HG02588 (cell line): ENCODE data around the gene ATXN7L3.
"Not testable (repeated sequence)": the region's sequence is repeated elsewhere in the genome, so short reads cannot be mapped to it uniquely, and the experiment has no call there.

Source experiments
- ATAC-seq: cut with Tn5 transposase; IDR thresholded peaks from one replicate; pipeline ENCODE4 v1.9.1; 2021; ENCODE audit warnings: mild to moderate bottlenecking, moderate library complexity; ENCODE audit not compliant: unreplicated experiment

Gene ATXN7L3

DNA sequence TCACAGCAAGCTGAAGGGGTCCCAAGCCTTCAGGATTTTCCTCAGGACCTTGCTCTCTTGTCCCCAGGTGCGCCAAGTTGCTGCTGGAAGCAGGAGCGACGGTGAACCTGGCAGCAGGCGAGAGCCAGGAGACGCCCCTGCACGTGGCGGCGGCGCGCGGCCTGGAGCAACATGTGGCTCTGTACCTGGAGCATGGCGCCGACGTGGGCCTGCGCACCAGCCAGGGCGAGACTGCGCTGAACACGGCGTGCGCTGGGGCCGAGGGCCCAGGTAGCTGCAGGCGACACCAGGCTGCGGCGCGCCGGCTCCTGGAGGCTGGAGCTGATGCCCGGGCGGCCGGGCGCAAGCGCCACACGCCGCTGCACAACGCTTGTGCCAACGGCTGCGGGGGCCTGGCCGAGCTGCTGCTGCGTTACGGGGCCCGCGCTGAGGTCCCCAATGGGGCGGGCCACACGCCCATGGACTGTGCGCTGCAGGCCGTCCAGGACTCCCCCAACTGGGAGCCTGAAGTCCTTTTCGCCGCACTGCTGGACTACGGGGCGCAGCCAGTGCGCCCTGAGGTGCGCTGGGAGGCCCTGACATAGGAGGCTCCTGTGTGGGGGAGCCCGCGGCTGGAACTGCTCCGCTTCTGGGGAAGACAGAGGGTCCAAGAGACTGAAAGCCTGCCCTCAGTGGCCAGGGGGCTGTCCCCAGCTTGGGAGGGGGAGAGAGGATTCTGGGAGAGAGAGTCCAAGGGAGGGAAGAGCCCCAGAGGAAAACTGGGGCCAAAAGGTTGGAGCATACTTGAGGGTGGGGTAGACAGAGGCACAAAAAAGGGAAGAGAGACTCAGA, 22.8 kb downstream of the ATXN7L3 start:
- ATAC-seq: no peak

DNA sequence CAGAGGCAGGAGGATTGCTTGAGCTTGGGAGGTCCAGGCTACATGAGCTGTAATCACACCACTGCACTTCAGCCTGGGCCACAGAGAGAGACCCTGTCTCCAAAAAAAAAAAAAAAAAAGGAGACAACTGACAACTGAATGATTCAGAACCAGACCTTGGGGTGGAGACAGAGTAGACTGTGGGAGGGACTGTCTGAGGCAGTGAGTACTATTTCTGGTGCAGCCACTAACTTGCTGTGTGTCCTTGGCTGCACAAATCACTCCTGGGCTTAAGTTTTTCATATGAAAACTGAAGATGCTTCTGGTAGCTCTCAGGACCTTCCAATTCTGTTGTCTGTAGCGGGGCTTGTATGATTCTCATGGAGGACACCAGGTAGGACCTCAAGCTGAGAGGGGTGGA, 23.4 kb downstream of the ATXN7L3 start:
- ATAC-seq: no peak

DNA sequence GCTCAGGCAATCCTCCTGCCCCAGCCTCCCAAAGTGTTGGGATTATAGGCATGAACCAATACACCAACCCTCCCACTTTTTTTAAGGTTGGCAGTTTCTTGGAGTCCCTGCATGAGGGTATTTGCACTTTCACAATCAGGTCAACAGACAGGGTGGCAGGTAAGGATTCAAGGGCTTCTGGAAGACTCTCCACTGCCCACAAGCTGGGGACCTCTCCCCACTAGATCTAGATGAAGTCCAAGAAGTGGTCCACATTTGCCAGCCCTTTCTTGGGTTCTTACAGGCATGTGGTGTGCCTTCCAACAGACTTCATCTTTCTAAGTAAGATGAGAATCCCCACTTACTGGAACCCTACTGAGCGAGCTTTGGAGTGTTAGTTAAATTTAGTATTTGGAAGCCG, 25.3 kb downstream of the ATXN7L3 start:
- no peak for ATAC-seq

DNA sequence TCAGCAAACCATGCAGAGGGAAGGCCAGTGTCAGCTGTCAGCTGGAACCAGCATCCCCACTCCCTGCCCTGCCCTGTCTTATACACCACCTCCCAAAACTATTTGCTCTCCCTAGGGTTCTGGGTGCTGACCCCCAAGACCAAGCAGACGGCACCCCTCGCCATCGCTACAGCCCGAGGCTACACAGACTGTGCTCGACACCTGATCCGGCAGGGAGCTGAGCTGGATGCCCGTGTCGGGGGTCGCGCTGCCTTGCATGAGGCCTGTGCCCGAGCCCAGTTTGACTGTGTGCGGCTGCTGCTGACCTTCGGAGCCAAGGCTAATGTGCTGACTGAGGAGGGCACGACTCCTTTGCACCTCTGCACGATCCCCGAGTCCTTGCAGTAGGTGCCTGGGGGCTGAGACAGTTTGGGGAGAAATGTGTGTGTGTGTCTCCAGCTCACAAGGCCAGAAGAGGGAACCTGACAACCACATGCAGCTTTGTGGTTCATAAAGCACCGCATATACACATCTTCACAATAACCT, 27.7 kb downstream of the ATXN7L3 start:
- no peak for ATAC-seq

DNA sequence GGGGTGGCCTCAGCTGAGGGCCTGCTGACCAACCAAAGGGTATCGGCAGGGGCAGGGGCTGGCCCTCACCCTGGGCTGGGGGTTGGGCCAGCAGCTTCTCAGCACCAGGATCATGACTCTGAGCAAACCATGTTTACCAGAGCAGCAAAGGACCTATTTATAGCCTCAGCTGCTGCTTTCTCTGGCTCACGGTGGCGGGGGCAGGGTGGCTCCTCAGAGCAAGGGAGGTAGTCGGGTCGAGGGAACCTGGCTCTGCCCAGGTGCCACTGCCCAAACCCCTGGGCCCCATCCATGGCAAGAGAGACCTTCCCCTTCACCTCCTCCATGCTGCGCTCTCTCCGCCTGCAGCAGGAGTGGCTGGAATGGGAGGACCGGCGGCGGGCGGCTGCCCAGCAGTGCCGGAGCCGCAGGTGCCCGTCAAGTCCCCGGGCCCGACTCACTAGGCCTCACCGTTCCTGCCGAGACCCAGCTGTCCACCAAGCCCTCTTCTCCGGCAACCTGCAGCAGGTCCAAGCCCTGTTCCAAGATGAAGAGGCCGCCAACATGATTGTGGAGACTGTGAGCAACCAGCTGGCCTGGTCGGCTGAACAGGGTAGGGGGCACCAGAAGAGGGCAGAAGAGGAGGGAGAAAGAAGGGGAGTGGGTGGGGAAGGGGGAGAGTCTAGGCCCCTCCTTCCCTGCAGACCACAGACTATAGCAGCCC, 29.0 kb downstream of the ATXN7L3 start, which contains the start of gene ASB16:
ASB16 (plus strand) TSS at position 206 of the 703 bp plus-strand sequence; CDS start at position 292, 86 bp downstream.
- no peak for ATAC-seq

DNA sequence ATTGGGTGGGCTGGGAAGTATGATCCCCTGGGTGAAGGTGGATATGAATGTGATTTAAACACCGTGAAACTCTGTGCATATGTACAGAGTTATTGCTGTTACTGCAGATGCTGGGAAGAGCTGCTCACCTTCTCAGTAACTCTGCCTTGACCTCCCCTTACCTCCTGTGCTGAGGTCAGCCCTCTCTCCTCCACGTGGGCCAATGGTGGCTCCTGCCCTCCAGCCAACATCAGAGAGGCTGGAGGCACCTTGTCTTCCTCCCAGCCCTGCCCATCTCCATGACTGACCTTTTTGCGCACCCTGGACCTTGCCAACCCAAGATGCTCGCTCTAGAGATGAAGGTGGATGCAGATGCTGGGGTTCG, 29.6 kb downstream of the ATXN7L3 start:
- ATAC-seq: no peak

DNA sequence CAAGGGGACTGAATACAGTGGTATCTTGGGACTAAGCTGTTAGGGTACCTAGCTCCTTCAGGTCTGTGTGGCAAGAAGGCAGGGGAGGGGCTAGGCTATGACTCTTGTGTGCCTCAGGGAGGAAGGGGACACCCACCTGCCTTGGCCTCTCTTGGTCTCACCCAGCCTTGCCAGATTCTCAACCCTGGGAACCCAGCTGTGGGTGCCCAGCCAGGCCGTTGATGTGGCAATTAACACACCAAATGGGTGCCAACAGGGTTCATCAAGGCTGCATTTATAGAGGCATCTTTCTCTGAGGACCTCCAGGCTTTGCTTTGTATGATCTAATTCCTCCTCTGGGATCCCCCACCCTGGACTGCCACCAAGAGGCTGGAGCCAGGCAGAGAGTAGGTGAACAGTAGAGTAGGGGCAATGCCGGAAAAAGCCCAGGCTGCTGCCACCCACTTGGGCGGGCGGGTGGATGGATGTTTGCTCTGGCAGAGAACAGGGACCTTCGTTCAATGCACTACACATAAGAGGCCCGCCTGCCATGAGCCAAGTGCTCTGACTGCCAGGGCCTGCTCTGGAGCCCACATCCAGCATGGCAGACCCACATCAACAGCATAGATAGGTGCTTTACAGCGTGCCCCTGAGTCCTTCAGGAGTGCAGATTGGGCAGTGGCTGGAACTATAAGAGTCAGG, 32.4 kb downstream of the ATXN7L3 start:
- no peak for ATAC-seq

DNA sequence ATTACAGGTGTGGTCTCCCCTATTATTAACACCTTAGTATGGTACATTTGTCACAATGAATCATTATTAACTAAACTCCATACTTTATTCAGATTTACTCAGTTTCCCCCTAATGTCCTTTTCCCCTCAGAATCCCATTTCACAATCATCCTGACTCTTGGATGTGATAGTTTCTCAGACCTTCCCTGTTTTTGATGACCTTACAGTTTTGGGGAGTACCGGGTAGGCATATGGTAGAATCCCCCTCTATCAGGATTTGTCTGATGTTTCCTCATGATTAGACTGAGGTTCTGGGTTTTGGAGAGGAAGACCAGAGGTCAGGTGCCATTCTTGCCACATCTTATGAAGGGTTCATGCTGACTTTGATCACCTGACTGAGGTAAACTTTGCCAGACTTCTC, 35.2 kb downstream of the ATXN7L3 start:
- no peak for ATAC-seq

DNA sequence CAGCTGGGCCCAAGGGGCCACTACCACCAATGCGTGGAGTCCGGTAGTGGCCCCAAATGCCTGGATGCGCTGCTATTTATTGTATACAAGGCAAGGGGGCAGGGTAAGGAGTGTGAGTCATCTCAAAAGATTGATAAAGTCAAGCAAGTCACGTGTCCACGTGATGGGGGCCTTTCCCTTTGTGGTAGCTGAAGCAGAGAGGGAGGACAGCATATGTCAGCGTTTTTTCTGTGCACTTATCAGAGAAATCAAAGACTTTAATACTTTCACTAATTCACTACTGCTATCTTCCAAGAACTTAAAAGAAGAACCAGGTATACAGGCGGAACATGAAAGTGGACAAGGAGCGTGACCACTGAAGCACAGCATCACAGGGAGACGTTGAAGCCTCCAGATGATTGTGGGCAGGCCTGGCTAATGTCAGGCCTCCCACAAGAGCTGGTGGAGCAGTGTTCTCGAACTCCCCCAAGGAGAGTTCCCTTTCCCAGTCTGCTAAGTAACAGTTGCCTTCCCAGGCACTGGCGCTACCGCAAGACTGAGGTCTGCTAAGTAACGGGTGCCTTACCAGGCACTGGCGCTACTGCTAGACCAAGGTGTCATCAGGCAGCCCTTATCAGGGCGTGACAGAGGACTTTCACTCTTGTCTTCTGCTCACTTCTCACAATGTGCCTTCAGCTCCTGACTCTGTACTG, 40.0 kb downstream of the ATXN7L3 start:
- ATAC-seq: no peak

DNA sequence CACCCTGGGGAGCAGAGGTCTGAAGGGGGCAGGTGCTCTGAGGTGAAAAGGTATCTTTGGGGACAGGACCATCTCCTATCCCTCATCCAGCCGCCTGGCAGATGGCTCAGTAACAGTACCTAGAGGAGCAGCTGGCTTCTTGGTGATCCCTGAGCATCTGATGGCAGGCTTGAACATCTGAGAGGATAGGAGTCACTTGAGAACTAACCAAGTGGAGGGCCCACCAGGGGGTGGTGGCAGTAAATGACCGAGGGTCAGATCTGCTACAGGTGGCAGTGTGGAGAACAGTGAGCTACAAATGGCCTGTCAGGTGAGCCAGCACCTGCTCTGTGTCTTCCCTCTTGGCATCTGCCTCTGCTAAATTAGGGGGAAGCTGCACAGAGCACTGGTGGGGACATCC, 44.2 kb downstream of the ATXN7L3 start:
- no peak for ATAC-seq

DNA sequence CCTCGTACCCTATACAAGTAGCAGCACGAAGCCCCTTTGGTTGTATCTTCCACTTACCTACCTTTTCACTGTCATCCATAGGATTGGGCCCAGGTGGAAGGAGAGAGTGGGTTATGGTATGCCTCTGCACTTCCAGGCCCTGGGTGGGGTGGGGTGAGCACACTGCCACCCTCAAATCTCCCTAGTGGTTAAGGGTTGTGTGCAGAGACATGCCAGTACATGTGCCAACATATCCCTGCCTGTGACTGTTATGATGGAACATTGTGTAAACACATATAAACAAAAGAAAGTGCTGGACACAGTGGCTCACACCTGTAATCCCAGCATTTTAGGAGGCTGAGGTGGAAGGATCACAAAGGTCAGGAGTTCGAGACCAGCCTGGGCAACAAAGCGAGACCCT, 46.8 kb downstream of the ATXN7L3 start:
- ATAC-seq: no peak

DNA sequence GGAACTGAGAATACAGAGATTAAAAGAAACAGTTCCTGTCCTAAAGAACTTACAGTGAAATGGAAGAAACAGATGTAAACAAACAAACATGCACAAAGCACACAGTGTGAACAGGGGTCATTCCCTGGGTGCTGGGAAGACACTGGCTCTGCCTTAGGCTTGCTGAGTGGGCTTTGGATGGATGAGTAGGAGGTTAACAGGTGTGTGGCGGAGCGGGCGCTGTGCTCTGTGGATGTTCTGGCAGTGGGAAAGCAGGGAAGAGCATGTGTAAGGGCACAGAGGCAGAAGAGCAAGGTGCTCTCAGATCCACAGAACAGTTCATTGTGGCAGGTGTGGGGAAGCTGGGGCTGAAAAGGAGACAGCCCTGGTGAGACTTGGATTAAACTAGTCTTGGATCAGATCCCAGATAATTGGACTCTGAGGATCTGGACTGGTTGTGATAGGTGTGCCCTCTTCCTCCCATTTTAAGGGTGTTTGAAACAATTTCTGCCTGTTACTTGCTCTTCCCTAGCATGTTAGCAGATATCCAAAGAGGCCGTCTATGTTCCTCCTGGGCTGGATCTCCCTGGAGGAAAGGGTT, 49.8 kb downstream of the ATXN7L3 start:
- ATAC-seq: no peak

DNA sequence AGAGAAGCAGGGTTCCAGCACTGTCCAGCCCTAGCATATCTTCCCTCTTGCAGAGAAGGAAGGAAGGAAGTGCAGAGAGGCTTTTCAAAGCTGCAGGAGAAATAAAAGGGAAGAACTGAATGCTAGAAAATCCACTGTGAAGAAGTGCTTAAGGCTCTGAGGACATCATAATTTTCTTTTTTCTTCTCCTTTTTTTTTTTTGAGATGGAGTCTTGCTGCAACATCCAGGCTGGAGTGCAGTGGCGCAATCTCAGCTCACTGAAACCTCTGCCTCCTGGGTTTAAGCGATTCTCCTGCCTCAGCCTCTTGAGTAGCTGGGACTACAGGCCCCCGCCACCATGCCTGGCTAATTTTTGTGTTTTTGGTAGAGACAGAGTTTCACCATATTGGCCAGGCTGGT, 50.6 kb downstream of the ATXN7L3 start:
- ATAC-seq: not testable (repeated sequence)

DNA sequence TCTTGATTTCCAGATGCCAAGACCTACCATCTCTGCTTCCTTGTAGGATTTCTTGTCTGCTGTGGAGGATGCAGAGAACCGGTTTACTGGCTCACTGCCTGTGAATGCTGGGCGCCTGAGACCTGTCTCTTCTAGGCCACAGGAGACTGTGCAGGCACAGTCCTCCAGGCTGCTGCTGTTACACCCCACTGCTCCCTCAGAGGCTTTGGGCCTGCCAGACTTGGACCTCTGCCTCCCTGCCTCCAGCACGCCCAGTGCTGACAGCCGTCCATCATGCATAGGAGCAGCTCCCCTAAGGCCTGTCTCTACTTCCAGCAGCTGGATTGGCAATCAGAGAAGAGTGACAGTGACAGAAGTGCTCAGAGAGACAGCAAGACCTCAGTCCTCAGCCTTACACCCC, 51.9 kb downstream of the ATXN7L3 start:
- no peak for ATAC-seq

DNA sequence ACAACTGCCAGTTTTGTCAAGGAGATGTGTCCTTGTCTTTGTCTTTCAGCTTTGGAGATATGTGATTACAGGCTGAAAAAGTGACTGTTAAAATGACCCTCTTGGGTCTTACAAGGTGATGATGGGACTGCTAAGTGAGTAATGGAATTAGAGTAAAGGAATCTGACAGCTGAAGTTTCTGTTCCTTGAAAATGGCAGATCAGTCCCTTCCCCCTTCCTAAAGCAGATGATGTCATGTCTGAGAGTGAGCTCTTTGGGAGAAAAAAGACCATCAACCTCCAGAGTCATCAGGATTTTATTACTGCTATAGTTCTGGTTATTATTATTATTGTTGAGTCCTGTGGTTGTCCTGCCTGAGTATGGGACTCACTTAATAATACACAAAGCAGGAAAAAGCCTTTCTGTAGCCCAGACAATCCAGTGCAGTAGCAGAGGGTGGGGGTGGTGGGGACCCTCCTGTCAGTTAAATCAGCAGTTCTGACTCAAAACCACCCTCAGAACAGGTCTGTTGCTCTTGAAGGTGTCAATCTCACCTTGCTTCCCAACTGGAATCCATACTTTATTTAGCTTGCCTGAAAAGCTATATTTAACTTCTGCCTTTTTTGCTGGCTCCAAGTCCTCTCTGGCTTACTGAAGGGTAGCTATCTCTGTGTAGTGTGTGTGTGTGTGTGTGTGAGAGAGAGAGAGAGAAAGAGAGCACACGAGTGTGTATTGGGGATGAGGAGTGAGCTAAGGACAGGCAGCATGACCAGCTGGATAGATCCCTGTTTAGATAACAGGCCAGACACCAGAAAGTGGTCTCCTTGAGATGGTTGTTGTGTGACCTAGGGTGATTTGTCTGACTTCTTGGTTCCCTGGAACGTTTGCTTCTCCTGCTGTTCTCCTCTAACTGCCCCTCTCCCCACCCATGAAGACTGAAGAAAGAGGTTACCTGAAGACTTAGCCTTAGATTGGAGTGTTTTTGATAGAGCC, 53.0 kb downstream of the ATXN7L3 start:
- no peak for ATAC-seq

DNA sequence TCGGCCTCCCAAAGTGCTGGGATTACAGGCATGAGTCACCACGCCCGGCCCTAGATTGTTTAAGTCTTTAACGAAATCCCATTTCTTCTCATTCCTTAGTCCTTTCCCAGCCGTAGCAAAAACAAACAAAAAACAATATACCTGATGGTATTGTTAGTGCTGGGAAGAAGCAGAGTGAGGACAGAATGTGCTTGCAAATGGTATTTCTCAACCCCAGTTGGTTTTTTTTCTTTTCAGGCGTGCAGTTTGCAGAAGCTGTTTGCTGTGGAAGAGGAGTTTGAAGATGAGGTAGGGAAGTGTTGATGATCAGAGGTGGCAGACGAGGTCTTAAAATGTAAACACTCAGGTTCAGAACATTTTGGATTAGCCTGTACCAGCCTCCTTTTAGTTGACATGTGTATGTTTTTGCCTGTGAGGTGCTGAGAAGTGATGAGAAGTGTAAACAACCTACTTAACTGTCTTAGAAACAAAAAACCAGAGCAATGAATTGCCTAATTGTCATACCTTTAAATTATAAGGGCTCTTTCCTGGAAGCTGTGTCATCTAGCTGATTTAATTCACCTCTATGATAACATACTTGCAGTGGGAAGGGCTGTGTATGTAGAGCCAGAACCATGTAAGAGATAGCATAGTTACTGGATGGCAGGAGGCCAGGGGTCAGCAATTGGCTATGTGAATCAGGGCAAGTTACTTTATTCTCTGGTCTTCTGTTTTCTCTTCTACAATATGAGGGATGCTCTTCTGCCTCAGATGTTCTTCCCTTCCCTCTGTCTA, 54.5 kb downstream of the ATXN7L3 start:
- ATAC-seq: no peak

DNA sequence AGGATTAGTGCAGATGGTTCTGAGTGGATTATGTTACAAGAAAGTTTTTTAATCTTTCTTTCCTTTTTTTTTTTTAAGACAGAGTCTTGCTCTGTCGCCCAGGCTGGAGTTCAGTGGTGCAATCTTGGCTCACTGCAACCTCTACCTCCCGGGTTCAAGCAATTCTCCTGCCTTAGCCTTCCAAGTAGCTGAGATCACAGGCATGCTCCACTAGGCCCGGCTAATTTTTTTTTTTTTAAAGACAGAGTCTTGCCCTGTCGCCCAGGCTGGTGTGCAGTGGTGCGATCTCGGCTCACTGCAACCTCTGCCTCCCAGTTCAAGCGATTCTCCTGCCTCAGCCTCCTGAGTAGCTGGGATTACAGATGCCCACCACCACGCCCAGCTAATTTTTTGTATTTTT, 55.8 kb downstream of the ATXN7L3 start:
- ATAC-seq: not testable (repeated sequence)
